Measurements from ENCODE around the gene PLPPR1.

GRCh38 chr9:101365181-101365580 is 336.7 kb downstream of the PLPPR1 start:
- TF ChIP-seq EZH2 (IDR thresholded peaks at IDR 0.05) = no peak
- TF ChIP-seq CTCF (IDR thresholded peaks at IDR 0.05) = no peak

Measured in neural progenitor cell (in vitro differentiated cells).